GM21528 (cell line): ENCODE results near the gene B3GALT5.

Source experiments
- ATAC-seq: cut with Tn5 transposase; IDR thresholded peaks from one replicate; pipeline ENCODE4 v1.9.1; 2021; ENCODE audit warnings: mild to moderate bottlenecking, moderate library complexity; ENCODE audit not compliant: unreplicated experiment, low FRiP score

B3GALT5 gene

DNA sequence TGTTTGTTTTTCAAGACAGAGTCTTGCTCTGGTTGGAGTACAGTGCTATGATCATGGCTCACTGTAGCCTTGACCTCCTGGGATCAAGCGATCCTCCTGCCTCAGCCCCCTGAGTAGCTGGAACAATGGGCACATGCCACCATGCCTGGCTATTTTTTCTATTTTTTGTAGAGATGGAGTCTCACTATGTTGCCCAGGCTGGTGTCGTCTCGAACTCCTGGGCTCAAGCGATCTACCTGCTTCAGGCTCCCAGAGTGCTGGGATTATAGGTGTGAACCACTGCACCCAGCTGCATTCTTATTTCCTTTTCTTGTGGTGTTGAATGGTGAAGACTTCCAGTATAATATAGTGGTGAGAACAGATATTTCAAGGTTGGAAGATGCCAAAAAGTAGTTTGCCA, 28.0 kb downstream of the B3GALT5 start:
- ATAC-seq: no peak

DNA sequence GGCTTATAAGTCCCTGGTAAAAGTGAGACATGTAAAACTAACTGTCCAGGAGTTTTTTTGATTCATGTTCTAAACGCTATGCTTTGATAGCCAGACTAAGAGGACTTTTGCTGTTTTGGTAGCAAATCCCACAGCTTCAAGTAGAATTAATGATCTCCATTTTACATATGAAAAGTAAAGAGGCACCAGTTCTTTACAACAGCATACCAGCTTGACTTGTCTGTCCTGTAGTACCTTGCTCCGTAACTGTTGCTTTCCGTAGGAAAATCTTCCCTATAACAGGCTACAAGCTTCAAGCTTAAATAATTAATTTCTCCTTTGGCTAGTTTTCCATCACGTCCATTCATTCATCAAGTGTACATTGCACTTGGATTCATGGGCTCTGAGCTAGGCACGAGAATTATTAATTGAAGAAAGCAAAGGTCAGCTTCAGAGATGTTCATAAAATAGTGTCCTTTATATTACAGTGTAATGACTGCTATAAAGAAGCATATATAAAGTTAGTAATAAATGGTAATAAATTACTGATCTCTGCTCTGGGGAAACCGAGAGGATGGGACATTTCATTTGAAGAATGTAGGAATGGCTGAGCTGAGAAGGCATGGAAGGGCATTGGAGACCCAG, 29.2 kb downstream of the B3GALT5 start:
- ATAC-seq: no peak

DNA sequence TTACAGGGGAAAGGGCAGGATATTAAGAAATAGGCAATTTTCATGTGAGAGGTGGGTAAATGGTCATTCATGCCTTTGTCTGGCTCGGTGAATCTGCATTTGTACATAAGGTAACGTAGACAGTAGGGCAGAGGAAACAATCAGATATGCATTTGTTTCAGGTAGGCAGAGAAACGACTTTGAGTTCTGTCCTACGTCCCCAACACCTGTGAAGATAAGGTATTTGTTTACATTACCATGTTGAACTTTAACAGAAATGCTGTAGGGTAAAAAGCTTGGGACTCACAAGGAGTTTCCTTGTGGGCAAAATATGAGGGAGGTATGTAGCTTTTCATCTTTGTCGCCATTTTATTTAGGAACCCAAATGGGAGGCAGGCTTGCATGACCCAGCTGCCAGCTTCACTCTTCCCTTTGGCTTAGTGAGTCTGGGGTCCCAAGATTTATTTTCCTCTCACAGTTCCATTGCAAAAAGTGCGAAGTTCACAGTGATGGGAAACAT, 31.4 kb downstream of the B3GALT5 start:
- ATAC-seq: no peak

GRCh38 chr21:39645331-39645730, 32.6 kb downstream of the B3GALT5 start:
- ATAC-seq: no peak

- no peak for ATAC-seq
Measured at GRCh38 chr21:39647476-39647875, 34.7 kb downstream of the B3GALT5 start.

DNA sequence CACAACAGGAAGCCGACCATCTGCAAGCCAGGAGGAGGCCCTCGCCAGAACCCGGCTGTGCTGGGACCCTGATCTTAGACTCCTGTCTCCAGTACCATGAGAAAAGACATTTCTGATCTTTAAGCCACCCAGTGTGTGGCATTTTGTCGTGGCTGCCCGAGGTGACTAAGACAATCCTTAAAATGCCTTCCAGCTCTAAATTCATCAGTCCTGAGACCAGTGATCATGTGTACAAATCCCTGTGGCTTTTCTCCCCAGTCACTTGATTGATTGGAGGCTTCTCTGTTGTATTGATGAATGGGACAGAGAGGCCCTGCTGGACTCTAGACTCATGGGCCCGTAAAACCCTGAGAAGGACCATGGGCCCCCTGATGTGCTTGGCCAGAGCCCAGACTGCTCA, 36.1 kb downstream of the B3GALT5 start:
- no peak for ATAC-seq

DNA sequence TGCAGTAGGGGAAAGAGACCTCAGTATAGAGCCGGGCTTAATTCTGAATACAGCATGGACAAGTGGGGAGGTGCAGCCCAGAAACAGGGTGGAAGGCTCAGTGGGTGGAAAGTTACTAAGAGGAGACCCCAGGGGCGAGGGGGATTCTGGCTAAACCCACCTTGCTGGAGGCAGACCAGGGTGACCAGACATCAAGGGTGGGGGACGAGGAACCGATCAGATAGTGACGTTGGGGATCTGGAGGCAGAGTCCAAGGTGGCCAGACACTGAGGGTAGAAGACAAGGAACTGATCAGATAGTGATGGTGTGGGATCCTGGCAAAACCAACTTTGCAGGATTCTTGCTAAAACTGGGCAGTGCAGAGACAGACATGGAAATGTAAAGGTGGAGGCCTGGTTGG, 36.8 kb downstream of the B3GALT5 start:
- ATAC-seq: no peak

- no peak for ATAC-seq
Measured at GRCh38 chr21:39650306-39650705, 37.6 kb downstream of the B3GALT5 start.

GRCh38 chr21:39650801-39651200, 38.1 kb downstream of the B3GALT5 start:
- no peak for ATAC-seq

DNA sequence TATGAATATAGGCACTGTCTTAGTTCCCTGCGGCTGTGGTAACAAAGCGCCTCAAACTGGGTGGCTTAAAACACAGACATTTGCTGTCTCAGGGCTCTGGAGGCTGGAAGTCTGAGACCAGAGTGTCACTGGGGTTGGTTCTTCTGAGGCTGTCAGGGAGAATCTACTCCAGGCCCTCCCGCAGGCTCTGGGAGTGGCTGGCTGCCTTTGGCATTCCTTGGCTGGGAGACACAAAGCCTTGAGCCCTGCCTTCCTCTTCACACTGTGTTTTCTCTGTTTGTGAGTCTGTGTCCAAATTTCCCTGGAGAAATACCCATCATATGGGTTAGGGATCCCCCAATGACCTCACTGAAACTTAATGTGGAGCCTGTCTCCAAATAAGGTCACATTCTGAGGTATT, 38.5 kb downstream of the B3GALT5 start:
- ATAC-seq: no peak

GRCh38 chr21:39654951-39655350, 42.2 kb downstream of the B3GALT5 start:
- ATAC-seq: no peak

- ATAC-seq: no peak
Measured at GRCh38 chr21:39655589-39655988, 42.8 kb downstream of the B3GALT5 start.

DNA sequence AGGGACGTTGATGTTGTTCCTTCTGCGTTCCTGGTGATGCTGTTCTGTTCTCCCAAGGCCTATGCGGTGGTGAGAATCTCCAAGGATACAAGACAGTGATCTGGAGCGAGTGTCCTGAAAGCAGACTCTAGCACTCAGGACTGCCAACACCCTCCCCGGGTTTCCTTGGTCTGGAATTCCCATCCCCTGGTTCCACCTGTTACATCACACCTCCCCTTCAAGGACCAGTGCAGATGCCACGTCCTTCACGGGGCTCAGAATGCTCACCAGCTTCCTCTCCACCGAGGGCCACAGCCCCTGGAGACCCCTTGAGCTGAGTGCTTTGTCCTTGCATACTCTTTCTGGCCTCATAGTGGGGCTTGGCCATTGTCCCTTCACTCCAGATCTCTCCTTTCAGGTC, 43.5 kb downstream of the B3GALT5 start:
- ATAC-seq: no peak

DNA sequence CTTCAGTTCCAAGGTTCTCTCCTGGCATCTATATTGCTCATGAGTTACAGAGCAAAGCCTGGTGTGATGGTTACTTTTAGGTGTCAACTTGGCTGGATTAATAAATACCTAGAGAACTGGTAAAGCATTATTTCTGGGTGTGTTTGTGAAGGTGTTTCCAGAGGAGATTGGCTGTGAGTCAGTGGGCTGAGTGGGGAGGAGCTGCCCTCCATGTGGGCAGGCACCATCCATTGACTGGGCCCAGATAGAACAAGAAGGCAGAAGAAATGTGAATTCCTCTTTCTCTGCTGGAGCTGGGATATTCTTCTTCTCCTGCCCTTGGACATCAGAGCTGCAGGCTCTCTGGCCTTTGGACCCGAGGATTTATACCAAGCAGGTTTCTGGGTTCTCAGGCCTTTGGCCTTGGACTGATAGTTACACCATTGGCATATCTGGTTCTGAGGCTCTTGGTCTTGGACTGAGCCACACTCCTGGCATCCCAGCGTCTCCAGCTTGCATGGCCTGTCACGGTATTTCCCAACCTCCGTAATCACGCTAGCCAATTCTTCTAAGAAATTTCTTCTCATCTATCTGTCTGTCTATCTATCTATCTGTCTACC, 44.5 kb downstream of the B3GALT5 start:
- no peak for ATAC-seq

GRCh38 chr21:39658066-39658465, 45.3 kb downstream of the B3GALT5 start:
- ATAC-seq: no peak

- no peak for ATAC-seq
Measured at GRCh38 chr21:39659070-39659815, 46.5 kb downstream of the B3GALT5 start.

GRCh38 chr21:39660191-39660980, 47.6 kb downstream of the B3GALT5 start:
- no peak for ATAC-seq

DNA sequence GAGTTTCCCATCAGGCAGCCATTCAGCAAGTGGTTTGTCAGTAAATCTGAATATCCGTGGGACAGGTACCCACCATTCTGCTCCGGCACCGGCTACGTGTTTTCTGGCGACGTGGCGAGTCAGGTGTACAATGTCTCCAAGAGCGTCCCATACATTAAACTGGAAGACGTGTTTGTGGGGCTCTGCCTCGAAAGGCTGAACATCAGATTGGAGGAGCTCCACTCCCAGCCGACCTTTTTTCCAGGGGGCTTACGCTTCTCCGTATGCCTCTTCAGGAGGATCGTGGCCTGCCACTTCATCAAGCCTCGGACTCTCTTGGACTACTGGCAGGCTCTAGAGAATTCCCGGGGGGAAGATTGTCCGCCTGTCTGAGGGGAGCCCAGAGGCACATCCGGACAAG, 48.4 kb downstream of the B3GALT5 start:
- no peak for ATAC-seq

DNA sequence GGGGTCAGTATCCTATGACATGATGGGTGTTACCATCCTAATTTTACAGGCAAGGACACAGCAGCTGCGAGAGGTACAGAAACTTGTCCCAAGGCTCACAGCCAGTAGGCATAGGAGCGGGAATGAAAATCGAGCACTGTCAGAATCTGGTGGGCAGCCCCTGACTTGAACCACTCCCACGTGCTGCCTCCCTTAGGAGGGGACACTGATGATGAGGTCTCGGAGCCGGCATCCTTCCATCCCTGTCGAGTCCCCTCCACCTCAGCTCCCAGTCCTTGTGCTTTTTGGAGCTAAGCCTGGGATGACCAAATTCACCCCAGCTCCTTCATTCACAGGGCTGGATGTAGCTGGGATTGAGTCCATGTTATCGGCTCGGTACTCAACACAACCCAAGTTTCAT, 49.0 kb downstream of the B3GALT5 start:
- ATAC-seq: no peak

DNA sequence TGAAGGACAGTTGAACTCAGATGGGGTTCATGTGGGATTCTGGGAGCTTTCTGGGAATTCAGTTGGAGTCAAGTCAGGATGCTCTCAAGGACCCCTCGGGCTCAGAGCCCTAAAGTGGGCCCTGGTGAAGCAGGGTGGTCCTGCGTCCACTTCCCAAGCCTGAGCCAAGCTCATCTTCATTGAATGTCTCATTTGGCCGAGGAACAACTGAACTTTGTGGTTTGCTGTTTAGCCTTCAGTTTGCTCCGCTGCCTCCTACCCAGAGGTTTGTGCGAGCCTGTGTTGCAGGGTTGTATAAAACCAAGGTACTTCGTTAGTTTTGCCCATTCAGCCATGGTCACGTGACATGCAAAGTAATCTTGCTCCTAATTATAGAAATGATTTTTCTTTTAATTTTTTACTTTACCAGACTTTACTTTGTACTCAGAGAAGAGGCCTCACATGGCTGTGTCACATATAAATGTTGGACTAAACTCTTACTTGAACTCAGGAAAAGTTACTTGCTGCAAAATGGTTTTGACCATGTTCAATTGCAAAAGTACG, 49.7 kb downstream of the B3GALT5 start:
- no peak for ATAC-seq

GRCh38 chr21:39663066-39663465, 50.3 kb downstream of the B3GALT5 start:
- no peak for ATAC-seq
